Hepatocyte (in vitro differentiated cells): ENCODE data around the gene STARD13. TPM values are rescaled to one million over a fixed set of nuclear protein-coding genes. Genes with fewer than 3 reads are reported as not detected.

Experiments used
- DNase-seq: peaks from one replicate; pipeline ENCODE4 v3.0.0-alpha.2; 2016; ENCODE audit warnings: low spot score
- H2AFZ ChIP-seq: fragments of 200-600 bp; sonication (generic); 2 replicates; pipeline ENCODE4 v1.6.0; 2016; ENCODE audit warnings: antibody characterized with exemption, mild to moderate bottlenecking
- H3K27ac ChIP-seq: fragments of 200-600 bp; sonication (generic); 2 replicates; pipeline ENCODE4 v1.5.1; 2016; ENCODE audit warnings: mild to moderate bottlenecking
- H3K27me3 ChIP-seq: fragments of 200-600 bp; sonication (generic); 2 replicates; pipeline ENCODE4 v1.6.1; 2016
- H3K36me3 ChIP-seq: fragments of 200-600 bp; sonication (generic); replicated peaks from 2 replicates; pipeline ENCODE4 v1.5.1; 2016; ENCODE audit warnings: low read depth; ENCODE audit not compliant: insufficient read depth
- H3K4me1 ChIP-seq: fragments of 200-600 bp; sonication (generic); 2 replicates; pipeline ENCODE4 v1.5.1; 2016; ENCODE audit warnings: mild to moderate bottlenecking, moderate library complexity; ENCODE audit not compliant: insufficient read depth
- H3K4me2 ChIP-seq: fragments of 200-600 bp; sonication (generic); 2 replicates; pipeline ENCODE4 v1.6.0; 2016
- H3K4me3 ChIP-seq: fragments of 200-600 bp; sonication (generic); 2 replicates; pipeline ENCODE4 v1.5.1; 2016; ENCODE audit warnings: mild to moderate bottlenecking
- H3K79me2 ChIP-seq: fragments of 200-600 bp; sonication (generic); 2 replicates; pipeline ENCODE4 v1.6.0; 2017; ENCODE audit warnings: mild to moderate bottlenecking
- H3K9me2 ChIP-seq: fragments of 200-600 bp; sonication (generic); replicated peaks from 2 replicates; pipeline ENCODE4 v1.6.0; 2017; ENCODE audit warnings: mild to moderate bottlenecking; ENCODE audit not compliant: insufficient read depth
- H3K9me3 ChIP-seq: fragments of 200-600 bp; sonication (generic); 2 replicates; pipeline ENCODE4 v1.5.1; 2016; ENCODE audit warnings: low read depth, mild to moderate bottlenecking
- H4K20me1 ChIP-seq: fragments of 200-600 bp; sonication (generic); 2 replicates; pipeline ENCODE4 v1.6.0; 2016; ENCODE audit warnings: mild to moderate bottlenecking; ENCODE audit not compliant: insufficient read depth, poor library complexity, severe bottlenecking
- EZH2 ChIP-seq: fragments of 200-600 bp; sonication (generic); IDR thresholded peaks from 2 replicates; pipeline ENCODE4 v1.6.1; 2016; ENCODE audit warnings: antibody characterized with exemption, mild to moderate bottlenecking, borderline replicate concordance
- EZH2phosphoT487 ChIP-seq: fragments of 200-600 bp; sonication (generic); IDR thresholded peaks from one replicate; pipeline ENCODE4 v1.6.1; 2018; ENCODE audit warnings: antibody characterized with exemption, mild to moderate bottlenecking, low read depth, moderate library complexity; ENCODE audit not compliant: unreplicated experiment, severe bottlenecking
- WGBS: methylation state at CpG from one replicate; pipeline ENCODE4 v1.1.6; 2016; ENCODE audit warnings: low lambda C conversion rate; ENCODE audit errors: missing lambda C conversion rate; 5-methylcytosine and 5-hydroxymethylcytosine counted together
- polyA plus RNA-seq: library from polyadenylated mRNA; unstranded; fragments of >200 nt; fragmentation: Nextera tagmentation; extraction: Ambion mirVana; gene quantifications from 2 replicates; pipeline ENCODE4 v1.2.1, GENCODE V29; 2016
- total RNA-seq: library from RNA; depleted of rRNA; stranded (reverse); fragments of >200 nt; gene quantifications from 2 replicates; pipeline ENCODE4 v1.2.3, GENCODE V29; 2014
- TF ChIP-seq, protein P1 (sequence below): fragments of 200-600 bp; sonication (generic); IDR thresholded peaks from 2 replicates; pipeline ENCODE4 v1.5.1; 2016; ENCODE audit warnings: antibody characterized with exemption, mild to moderate bottlenecking; ENCODE audit not compliant: poor library complexity

The STARD13 gene
- total and polyA plus RNA-seq, 2 experiments from 2014 or later: 5.4 to 13.5 TPM

DNA sequence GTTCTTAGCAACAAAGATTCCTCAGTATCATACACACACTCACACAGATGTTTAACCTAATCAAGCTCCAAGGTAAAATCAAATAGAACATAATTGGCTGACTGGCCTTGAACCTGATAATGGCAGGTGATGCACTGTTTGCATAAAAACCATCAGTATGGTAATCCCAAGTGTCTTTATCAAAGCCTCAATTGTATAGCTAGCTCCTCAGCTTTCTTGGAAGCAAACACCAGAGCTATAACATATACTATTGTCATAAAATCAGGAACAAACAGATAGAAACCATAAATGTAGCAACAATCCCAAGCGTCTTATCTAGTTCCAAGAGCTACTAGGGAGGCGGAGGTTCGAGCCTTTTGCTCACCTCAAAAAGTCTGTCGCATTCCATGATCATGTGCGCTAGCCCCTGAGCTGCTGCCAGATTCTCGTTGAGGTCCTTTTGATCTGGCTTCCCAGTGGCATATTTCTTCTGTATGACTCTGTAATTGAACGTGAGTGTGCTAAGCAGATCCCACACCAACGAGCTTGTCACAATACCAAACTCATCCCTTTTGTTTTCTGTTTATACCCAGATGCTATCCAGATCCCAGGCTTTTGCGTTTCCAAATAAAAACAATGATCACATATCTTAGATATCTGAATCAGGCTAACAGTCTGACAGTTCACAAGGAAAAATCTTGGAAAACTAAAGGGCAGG, 174.0 kb downstream of the STARD13 start:
- 38% methylated on average over 9 of the region's 9 CpGs for WGBS
- Histone ChIP-seq H3K27me3 (no peaks in the 10 kb centered on the region), H3K9me3 (no peaks in the 10 kb centered on the region), H3K4me3 (no peak overlapping the region), H3K4me1 (peaks cover 33% of the 10 kb centered on the region), H3K9me2 (no peaks in the 10 kb centered on the region), H4K20me1 (no peaks in the 10 kb centered on the region), H3K27ac (peak overlapping the region; percentile 25), H2AFZ (no peak overlapping the region), H3K4me2 (no peak overlapping the region), H3K36me3 (no peaks in the 10 kb centered on the region), H3K79me2 (no peaks in the 10 kb centered on the region)
- TF ChIP-seq, protein P1, sequence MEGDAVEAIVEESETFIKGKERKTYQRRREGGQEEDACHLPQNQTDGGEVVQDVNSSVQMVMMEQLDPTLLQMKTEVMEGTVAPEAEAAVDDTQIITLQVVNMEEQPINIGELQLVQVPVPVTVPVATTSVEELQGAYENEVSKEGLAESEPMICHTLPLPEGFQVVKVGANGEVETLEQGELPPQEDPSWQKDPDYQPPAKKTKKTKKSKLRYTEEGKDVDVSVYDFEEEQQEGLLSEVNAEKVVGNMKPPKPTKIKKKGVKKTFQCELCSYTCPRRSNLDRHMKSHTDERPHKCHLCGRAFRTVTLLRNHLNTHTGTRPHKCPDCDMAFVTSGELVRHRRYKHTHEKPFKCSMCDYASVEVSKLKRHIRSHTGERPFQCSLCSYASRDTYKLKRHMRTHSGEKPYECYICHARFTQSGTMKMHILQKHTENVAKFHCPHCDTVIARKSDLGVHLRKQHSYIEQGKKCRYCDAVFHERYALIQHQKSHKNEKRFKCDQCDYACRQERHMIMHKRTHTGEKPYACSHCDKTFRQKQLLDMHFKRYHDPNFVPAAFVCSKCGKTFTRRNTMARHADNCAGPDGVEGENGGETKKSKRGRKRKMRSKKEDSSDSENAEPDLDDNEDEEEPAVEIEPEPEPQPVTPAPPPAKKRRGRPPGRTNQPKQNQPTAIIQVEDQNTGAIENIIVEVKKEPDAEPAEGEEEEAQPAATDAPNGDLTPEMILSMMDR: no peak
- TF ChIP-seq EZH2phosphoT487 (no peak), EZH2 (no peak)
- DNase-seq: no peak

DNA sequence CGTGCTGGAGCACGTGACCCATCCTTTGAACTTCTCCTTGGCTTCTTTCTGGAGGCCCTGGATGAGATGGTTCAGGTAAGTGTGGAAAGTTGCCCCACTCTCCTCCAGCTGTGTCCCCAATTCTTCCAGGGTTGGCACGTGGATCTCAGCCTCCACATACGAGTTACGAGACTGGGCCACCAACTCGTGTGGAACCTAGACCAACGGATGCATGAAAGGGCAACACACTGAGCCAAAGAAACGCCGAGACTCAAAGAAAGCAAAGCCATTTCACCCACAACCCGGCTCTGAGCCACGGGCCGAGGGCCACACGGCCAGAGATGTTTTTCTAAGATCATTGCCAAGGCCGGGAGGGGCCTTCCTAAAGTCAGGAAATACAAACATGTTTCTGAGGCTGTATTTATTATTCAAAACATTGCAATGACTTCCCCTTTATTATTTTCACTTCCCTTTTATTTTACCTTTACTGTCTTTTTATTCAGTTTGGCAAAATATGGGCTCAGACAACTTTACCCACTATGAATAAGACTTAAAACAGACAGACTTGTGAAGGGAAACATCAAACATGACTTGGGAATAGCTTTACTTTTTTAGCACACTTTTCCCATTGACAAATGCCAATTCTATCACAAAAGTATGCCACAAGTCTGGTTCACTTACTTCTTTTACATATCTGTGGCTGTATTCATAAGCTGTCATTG, 174.7 kb downstream of the STARD13 start:
- H3K4me2 ChIP-seq: no peak overlapping the region
- peak overlapping the region; percentile 25 for H3K27ac ChIP-seq
- H3K36me3 ChIP-seq: no peaks in the 10 kb centered on the region

DNA sequence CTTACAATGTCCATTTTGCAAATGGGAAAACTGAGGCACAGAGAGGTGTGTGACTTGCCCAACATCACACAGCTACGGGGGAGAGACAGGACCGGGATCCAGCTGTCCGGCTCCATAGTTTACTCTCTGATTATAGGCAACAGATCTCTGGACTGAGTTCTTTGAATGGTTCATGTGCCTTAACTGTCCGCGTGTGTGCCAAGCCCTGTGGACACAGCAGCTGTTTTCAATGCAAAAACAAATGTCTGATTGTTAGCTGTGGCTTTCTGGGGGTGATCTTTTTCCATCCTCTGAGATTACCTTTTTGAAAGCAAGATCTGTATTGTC, 175.2 kb downstream of the STARD13 start:
- Histone ChIP-seq H3K9me3 (no peaks in the 10 kb centered on the region), H3K36me3 (no peaks in the 10 kb centered on the region), H3K79me2 (no peaks in the 10 kb centered on the region), H3K27me3 (no peaks in the 10 kb centered on the region), H4K20me1 (no peaks in the 10 kb centered on the region), H3K4me2 (no peak overlapping the region), H2AFZ (no peak overlapping the region), H3K4me3 (no peak overlapping the region), H3K27ac (peak overlapping the region; percentile 25), H3K4me1 (peaks cover 33% of the 10 kb centered on the region), H3K9me2 (no peaks in the 10 kb centered on the region)
- WGBS: 95% methylated on average over 5 of the region's 5 CpGs
- no peak for DNase-seq
- TF ChIP-seq, protein P1: no peak

More for the DNA sequence above, 174.7 kb downstream of the STARD13 start:
- Histone ChIP-seq H3K27me3 (no peaks in the 10 kb centered on the region), H4K20me1 (no peaks in the 10 kb centered on the region), H3K9me2 (no peaks in the 10 kb centered on the region), H3K4me1 (peaks cover 33% of the 10 kb centered on the region), H2AFZ (no peak overlapping the region), H3K4me3 (no peak overlapping the region), H3K79me2 (no peaks in the 10 kb centered on the region), H3K9me3 (no peaks in the 10 kb centered on the region)
- 93% methylated on average over 14 of the region's 14 CpGs for WGBS
- no peak for DNase-seq
- TF ChIP-seq, protein P1: no peak
- no peak for TF ChIP-seq EZH2
- TF ChIP-seq EZH2phosphoT487: no peak
